ENCODE results near the gene TESK2. TPM values are rescaled to one million over a fixed set of nuclear protein-coding genes. Genes with fewer than 3 reads are reported as not detected.
"Not testable (repeated sequence)": the region's sequence is repeated elsewhere in the genome, so short reads cannot be mapped to it uniquely, and the experiment has no call there.

TESK2 gene
- total RNA-seq, 1 experiment from 2014 or later = 1.4 TPM

DNA sequence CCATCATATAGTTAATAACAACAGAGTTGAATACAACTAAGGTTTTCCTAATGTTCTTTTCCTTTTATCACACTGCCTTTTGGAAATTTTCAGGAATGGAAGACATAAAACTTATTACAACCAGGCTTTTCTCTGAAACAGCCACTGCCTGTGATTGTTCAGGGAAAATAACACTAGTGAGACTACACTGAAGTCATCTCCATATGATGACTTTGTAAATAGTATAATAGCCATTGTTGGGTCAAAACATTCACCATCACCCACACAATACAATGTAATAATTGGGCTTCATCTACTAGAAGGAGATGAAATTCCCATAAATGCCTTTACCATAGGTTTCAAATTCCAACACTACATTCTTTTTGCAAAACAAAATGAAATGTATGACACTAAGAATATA lies 5.0 kb downstream of the TESK2 start:
- no peak for DNase-seq (ENCODE audit: unreplicated experiment)
- ChIA-PET POLR2A (interaction anchor here (0.8 kb wide), 1 partner anchor 162 kb away, joined by 3 read pairs; no protein-coding TSS in a partner anchor), CTCF (no interaction called here)
- Mint-ChIP-seq H3K4me3 (ENCODE audit: unreplicated experiment) (no peak overlapping the region), H3K9me3 (ENCODE audit: unreplicated experiment) (no peaks in the 10 kb centered on the region), H3K27me3 (ENCODE audit: insufficient read depth, unreplicated experiment) (no peaks in the 10 kb centered on the region), H3K27ac (ENCODE audit: low read depth, unreplicated experiment) (no peak overlapping the region), H3K36me3 (ENCODE audit: insufficient read depth, unreplicated experiment) (no peaks in the 10 kb centered on the region), H3K4me1 (ENCODE audit: insufficient read depth, unreplicated experiment) (peaks cover 5% of the 10 kb centered on the region)
- no peak for TF ChIP-seq CTCF (IDR thresholded peaks at IDR 0.05; ENCODE audit: unreplicated experiment)
- BruUV-seq (replicated peaks) = no TSS peak
- intact Hi-C loops (cut with micrococcal nuclease) = no loop called here

GRCh38 chr1:45479039-45479748 lies 11.8 kb downstream of the TESK2 start:
- no peak for DNase-seq (ENCODE audit: unreplicated experiment)
- Mint-ChIP-seq H3K4me1 (ENCODE audit: insufficient read depth, unreplicated experiment) (no peaks in the 10 kb centered on the region), H3K4me3 (ENCODE audit: unreplicated experiment) (no peak overlapping the region), H3K36me3 (ENCODE audit: insufficient read depth, unreplicated experiment) (no peaks in the 10 kb centered on the region), H3K27ac (ENCODE audit: low read depth, unreplicated experiment) (no peak overlapping the region), H3K9me3 (ENCODE audit: unreplicated experiment) (no peaks in the 10 kb centered on the region), H3K27me3 (ENCODE audit: insufficient read depth, unreplicated experiment) (no peaks in the 10 kb centered on the region)
- CTCF ChIA-PET = no interaction called here
- intact Hi-C loops (cut with micrococcal nuclease) = no loop called here
- no peak for TF ChIP-seq CTCF (IDR thresholded peaks at IDR 0.05; ENCODE audit: unreplicated experiment)
- BruUV-seq (replicated peaks) = no TSS peak
- POLR2A ChIA-PET = no interaction called here

DNA sequence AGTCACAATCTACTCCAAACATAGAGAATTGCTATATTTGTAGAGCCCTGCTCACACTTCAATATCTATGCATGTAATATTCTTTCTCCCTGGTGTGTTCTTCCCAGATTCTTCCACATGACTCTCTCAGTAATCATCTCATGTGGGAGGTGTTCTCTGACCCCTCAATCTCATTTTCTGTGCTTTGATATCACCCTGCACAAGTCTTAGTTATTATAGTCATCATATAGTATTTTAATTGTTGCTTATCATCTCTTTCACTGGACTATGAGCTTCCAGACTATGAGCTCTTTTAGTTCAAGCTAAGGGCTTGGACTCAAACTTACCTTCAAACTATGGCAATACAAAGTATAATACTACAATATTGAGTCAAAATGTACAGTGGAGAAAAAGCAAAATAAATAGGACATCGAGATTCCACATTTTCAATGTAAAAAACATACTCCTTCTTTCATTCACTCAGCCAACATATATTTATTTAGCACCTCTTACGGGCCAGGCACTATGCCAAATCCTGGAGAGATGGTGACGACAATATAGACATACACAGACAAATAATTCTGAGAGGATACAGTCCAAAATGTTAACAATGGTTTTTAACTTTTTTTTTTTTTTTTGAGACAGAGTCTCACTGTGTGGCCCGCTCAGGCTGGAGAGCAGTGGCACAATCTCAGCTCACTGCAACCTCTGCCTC lies 12.7 kb downstream of the TESK2 start:
- H3K36me3 Mint-ChIP-seq (ENCODE audit: insufficient read depth, unreplicated experiment) = no peaks in the 10 kb centered on the region
- DNase-seq (ENCODE audit: unreplicated experiment) = no peak
- no TSS peak for BruUV-seq (replicated peaks)
- no peaks in the 10 kb centered on the region for H3K9me3 Mint-ChIP-seq (ENCODE audit: unreplicated experiment)
- H3K4me3 Mint-ChIP-seq (ENCODE audit: unreplicated experiment) = no peak overlapping the region
- TF ChIP-seq CTCF (IDR thresholded peaks at IDR 0.05; ENCODE audit: unreplicated experiment) = no peak
- intact Hi-C loops (cut with micrococcal nuclease) = no loop called here
- H3K27me3 Mint-ChIP-seq (ENCODE audit: insufficient read depth, unreplicated experiment) = no peaks in the 10 kb centered on the region
- ChIA-PET CTCF (no interaction called here), POLR2A (interaction anchor here (1.5 kb wide), 1 partner anchor 13 kb away, joined by 7 read pairs; the partner anchor contains the start of gene TESK2)
- H3K27ac Mint-ChIP-seq (ENCODE audit: low read depth, unreplicated experiment) = no peak overlapping the region
- no peaks in the 10 kb centered on the region for H3K4me1 Mint-ChIP-seq (ENCODE audit: insufficient read depth, unreplicated experiment)

GRCh38 chr1:45477646-45478045 lies 13.3 kb downstream of the TESK2 start:
- Mint-ChIP-seq H3K4me3 (ENCODE audit: unreplicated experiment) (no peak overlapping the region), H3K36me3 (ENCODE audit: insufficient read depth, unreplicated experiment) (no peaks in the 10 kb centered on the region), H3K9me3 (ENCODE audit: unreplicated experiment) (no peaks in the 10 kb centered on the region), H3K4me1 (ENCODE audit: insufficient read depth, unreplicated experiment) (no peaks in the 10 kb centered on the region), H3K27ac (ENCODE audit: low read depth, unreplicated experiment) (no peak overlapping the region), H3K27me3 (ENCODE audit: insufficient read depth, unreplicated experiment) (no peaks in the 10 kb centered on the region)
- intact Hi-C loops (cut with micrococcal nuclease) = no loop called here
- ChIA-PET CTCF (interaction anchor here (0.6 kb wide), 2 partner anchors 9 to 404 kb away, joined by 3 to 5 read pairs; no protein-coding TSS in a partner anchor), POLR2A (interaction anchor here (0.6 to 1.5 kb wide), 2 partner anchors 14 to 31 kb away, joined by 3 to 7 read pairs; partner anchors contain the start of gene TESK2)
- DNase-seq (ENCODE audit: unreplicated experiment) = no peak
- no TSS peak for BruUV-seq (replicated peaks)
- TF ChIP-seq CTCF (IDR thresholded peaks at IDR 0.05; ENCODE audit: unreplicated experiment) = no peak

GRCh38 chr1:45474194-45474593 lies 16.8 kb downstream of the TESK2 start:
- BruUV-seq (replicated peaks); H3K4me1 Mint-ChIP-seq (ENCODE audit: insufficient read depth, unreplicated experiment); H3K4me3 Mint-ChIP-seq (ENCODE audit: unreplicated experiment); CTCF ChIA-PET; intact Hi-C loops (cut with micrococcal nuclease); H3K27me3 Mint-ChIP-seq (ENCODE audit: insufficient read depth, unreplicated experiment); DNase-seq (ENCODE audit: unreplicated experiment); H3K36me3 Mint-ChIP-seq (ENCODE audit: insufficient read depth, unreplicated experiment); H3K27ac Mint-ChIP-seq (ENCODE audit: low read depth, unreplicated experiment); H3K9me3 Mint-ChIP-seq (ENCODE audit: unreplicated experiment); POLR2A ChIA-PET: not testable (repeated sequence)
